SH-SY5Y (cell line): ENCODE measurements around the gene ASB16.

Experiments used
- GATA2 ChIP-seq: IDR thresholded peaks from 2 replicates; pipeline ENCODE4 v1.6.1; 2011; ENCODE audit warnings: mild to moderate bottlenecking, low read depth, low read length
- GATA3 ChIP-seq: IDR thresholded peaks from 2 replicates; pipeline ENCODE4 v1.6.1; 2011; ENCODE audit warnings: low read depth, mild to moderate bottlenecking, low read length, moderate library complexity

DNA sequence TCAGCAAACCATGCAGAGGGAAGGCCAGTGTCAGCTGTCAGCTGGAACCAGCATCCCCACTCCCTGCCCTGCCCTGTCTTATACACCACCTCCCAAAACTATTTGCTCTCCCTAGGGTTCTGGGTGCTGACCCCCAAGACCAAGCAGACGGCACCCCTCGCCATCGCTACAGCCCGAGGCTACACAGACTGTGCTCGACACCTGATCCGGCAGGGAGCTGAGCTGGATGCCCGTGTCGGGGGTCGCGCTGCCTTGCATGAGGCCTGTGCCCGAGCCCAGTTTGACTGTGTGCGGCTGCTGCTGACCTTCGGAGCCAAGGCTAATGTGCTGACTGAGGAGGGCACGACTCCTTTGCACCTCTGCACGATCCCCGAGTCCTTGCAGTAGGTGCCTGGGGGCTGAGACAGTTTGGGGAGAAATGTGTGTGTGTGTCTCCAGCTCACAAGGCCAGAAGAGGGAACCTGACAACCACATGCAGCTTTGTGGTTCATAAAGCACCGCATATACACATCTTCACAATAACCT lies 1.5 kb downstream of the ASB16 start:
- TF ChIP-seq GATA3 = no peak
- no peak for TF ChIP-seq GATA2
